Choroid plexus epithelial cell (primary cell): ENCODE data around the gene APIP.

Experiments
- DNase-seq: peaks from one replicate; pipeline ENCODE4 v3.0.0-alpha.2; 2010; ENCODE audit warnings: low read depth
- H3K4me3 ChIP-seq: 2 replicates; pipeline ENCODE4 v1.5.1; 2011; ENCODE audit warnings: low read depth, mild to moderate bottlenecking, control low read depth, low read length, moderate library complexity
- CTCF ChIP-seq: conservative IDR thresholded peaks from 2 replicates; pipeline ENCODE4 v1.5.1; 2011; ENCODE audit warnings: low read depth, mild to moderate bottlenecking, control low read depth, inconsistent platforms, low read length, moderate library complexity

Gene APIP

GRCh38 chr11:34916015-34916842 is at the start of gene APIP, which contains the start of gene PDHX:
Gene APIP, minus strand, starts transcription at chr11:34916379. Its CDS starts 95 bp downstream, at chr11:34916284.
Gene PDHX, plus strand, starts transcription at chr11:34916618. Its CDS starts 38 bp downstream, at chr11:34916656.
- H3K4me3 ChIP-seq, result peak within 1 kb of the TSS; percentile 93
- DNase-seq, result peak; percentile 99
- TF ChIP-seq CTCF, result no peak

- no peak for TF ChIP-seq CTCF
- H3K4me3 ChIP-seq, result no peak overlapping the region
- DNase-seq, result no peak
Measured at GRCh38 chr11:34964610-34965331, 48.6 kb upstream of the APIP start.

- no peak for DNase-seq
- TF ChIP-seq CTCF, result no peak
- H3K4me3 ChIP-seq, result no peak overlapping the region
Measured at GRCh38 chr11:34963351-34963750, 47.2 kb upstream of the APIP start.

- DNase-seq, result no peak
Measured at GRCh38 chr11:34962034-34962433, 45.9 kb upstream of the APIP start.

GRCh38 chr11:34960277-34960676 is 44.1 kb upstream of the APIP start:
- no peak for TF ChIP-seq CTCF
- no peak for DNase-seq
- no peak overlapping the region for H3K4me3 ChIP-seq

More at GRCh38 chr11:34962034-34962433, 45.9 kb upstream of the APIP start:
- H3K4me3 ChIP-seq, result no peak overlapping the region
- TF ChIP-seq CTCF, result no peak

GRCh38 chr11:34959770-34960169 is 43.6 kb upstream of the APIP start:
- TF ChIP-seq CTCF, result no peak
- DNase-seq, result no peak
- H3K4me3 ChIP-seq, result no peak overlapping the region
